Stimulated activated CD4-positive, alpha-beta T cell treated with anti-CD3 and anti-CD28 coated beads, Interleukin-15, amount 100 ng/mL, for 24 hours (primary cell): ENCODE data around the gene TRABD2B.

Source experiments
- DNase-seq: peaks from one replicate; pipeline ENCODE4 v3.0.0-alpha.2; 2020

TRABD2B gene

GRCh38 chr1:47843781-47844557, 153.2 kb downstream of the TRABD2B start:
- no peak for DNase-seq

GRCh38 chr1:47843059-47843458, 154.1 kb downstream of the TRABD2B start:
- no peak for DNase-seq

DNA sequence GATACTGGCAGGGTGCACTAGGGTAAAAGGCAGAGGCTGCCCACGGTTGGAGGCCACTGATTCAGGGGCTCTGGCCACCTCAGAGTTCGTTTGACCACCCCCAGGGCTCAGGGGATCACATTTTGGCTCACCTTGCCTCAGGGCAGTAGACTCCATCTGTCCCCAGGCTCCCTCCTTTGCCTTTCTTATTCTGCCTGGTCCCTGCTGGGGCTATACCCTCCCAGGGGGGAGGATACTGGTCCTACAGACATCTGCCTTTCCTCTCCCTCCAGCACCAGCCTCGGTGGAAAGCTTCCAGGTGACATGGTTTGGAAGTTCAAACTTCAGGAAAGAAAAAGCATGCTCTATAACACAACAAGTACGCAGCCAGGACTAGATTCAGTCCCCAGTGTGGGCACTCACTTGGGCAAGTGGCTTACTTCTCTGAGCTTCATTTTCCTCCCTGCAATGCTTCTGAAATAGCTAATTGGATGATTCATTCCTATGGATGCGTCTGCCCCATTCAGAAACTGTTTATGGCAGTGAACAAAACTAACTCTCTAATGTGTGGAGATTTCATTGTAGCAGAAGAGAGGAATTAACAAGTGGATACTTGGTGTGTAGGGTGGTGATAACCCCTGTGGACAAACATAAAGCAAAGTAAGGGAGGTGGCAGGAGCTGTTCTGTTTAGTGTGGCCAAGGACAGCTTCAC, 154.8 kb downstream of the TRABD2B start:
- no peak for DNase-seq

DNA sequence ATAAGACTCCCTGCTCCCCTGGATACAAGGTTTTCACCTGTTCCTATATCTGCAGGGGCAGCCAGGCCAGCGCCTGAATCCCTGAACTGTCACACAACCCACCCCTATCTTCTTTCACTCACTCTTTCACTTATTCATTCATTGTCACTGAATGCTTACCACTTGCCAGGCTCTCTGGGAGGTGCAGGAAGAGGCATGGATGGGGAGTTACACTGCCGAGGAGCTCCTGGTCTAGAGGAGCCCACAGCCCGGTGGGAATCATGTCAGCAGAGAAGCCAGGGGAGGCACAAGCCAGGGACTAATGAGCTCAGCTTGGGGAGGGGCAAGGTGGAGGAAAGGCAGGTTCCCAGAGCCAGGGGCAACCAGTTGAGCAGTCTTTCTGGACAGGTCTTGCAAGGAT, 155.8 kb downstream of the TRABD2B start:
- DNase-seq, result no peak

DNA sequence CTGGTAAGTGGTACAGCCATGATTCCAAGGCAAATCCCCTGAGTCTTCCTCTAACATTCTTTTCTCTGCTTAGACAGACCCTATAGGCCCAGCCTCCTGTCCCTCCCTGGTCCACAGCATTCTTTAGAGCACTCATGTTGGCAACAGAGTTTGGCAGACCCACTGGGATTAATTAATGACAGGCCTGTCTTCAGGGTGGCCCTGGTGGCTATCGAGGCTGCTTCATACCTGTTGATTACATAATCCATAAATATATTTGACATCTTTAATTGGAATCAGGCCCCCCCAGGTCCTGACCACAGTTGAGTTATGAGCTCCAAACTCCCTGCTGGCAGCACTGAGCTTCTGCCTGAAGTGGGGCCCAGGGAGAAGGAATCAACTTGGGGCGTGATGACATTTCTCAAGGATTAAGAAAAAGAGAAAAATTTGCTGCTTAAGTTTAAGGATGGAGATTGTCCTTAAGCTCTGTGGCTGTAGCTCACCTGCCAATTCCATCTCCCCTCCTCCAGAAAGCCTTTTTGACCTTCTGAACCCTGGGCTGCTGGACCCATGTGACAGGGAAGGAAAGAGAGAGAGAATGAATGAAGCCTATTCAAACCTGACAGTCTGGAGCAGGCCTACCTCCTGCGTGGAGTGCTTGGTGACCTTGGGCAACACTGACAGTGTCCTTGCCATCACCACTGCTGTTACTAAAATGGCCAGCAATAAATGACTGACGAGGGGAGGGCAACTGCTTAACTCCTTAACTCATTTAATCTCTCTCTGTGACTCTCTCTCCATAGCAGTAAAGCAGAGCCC, 156.6 kb downstream of the TRABD2B start:
- DNase-seq, result no peak

DNA sequence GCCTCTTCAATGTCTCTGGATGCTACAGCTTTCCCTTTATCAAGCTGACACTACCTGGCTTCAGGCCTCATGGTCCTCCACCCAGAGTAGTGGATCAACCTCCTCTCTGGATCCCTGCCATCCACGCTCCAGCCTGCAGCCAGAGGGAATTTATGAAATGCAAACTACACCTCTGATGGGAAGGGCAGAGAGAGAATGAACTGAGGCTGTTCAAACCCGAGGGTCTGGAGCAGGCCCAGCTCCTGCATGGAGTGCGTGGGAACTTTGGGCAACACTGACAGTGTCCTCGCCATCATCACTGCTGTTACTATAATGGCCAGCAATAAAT, 157.8 kb downstream of the TRABD2B start:
- DNase-seq, result no peak

DNA sequence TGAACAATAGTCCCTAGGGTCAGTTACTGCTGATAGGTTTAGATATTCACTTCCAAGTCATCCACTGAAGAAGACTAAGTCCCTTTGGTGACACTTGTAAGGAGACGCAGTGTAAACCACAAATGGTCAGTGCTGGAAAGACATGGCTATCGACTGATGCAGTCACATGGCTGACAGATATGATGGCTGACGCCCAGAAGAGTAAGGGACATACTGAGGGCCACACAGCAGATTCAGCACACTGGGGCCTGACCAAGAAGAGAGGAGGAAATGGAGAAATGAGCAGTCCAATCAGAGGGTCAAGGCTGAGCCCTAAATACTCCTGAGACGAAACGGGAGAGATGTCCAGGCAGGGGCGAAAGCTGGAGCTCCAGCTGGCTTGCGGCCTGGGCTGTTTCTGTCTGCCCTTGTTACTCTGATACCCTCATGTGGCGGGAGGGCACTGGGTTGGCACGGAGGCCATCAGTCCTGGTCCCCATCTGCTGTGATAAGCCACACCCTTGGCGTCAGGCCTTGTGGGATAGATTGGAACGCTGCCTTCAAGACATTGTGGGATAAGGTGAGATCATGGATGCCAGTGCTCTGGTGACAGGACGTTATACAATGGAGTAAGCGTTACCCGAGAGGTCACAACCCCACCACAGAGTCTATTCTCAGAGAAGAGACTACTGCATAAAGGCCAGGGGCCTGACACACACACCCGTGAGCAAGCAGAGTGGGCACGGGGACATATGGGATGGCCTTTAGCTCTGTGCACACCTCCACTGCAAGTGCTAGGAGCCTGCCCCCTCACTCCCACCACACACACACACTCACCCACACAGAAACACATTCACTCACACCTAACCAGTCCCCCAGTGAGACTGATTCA, 158.4 kb downstream of the TRABD2B start:
- DNase-seq, result no peak

GRCh38 chr1:47837866-47838561, 159.2 kb downstream of the TRABD2B start:
- DNase-seq, result no peak

DNA sequence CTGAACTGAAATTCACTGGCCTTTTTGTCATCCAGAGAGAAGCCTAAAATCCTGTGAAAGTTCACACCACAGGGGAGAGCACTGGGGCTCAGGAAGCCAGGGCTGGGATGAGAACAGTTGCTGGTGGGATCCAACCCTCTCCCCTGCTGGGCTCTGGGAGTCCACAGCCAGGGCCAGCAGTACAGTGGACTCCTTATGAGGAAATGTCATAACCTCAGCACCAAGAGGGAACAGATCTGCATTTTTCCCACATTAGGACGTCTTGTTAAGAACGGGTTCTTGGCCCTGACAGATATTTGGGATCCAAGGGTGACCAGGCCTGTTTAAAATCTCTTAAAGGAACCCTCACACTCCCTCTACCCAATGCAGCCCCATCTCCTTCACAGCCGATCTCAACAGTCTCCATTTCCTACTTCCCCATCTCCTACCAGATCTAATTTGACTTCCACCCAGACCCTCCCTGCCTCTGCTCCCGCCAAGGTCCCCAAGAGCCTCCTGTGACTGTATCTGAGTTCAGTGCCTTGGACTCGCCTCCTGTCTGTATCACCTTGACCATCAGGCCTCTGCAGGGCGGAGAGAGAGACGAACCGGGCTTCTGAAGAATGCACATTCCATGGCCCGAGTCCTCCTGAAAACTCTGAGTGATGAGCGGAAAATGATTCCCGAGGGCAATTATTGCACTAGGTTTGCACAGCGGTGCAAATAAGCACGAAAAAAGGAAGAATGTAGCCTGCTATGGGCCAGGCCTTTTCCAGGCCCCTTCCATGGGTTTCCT, 159.9 kb downstream of the TRABD2B start:
- no peak for DNase-seq

GRCh38 chr1:47835409-47835808, 161.8 kb downstream of the TRABD2B start:
- no peak for DNase-seq

GRCh38 chr1:47834326-47834725, 162.9 kb downstream of the TRABD2B start:
- no peak for DNase-seq

GRCh38 chr1:47830641-47831333, 166.4 kb downstream of the TRABD2B start:
- DNase-seq, result no peak

GRCh38 chr1:47830021-47830420, 167.2 kb downstream of the TRABD2B start:
- DNase-seq, result no peak

DNA sequence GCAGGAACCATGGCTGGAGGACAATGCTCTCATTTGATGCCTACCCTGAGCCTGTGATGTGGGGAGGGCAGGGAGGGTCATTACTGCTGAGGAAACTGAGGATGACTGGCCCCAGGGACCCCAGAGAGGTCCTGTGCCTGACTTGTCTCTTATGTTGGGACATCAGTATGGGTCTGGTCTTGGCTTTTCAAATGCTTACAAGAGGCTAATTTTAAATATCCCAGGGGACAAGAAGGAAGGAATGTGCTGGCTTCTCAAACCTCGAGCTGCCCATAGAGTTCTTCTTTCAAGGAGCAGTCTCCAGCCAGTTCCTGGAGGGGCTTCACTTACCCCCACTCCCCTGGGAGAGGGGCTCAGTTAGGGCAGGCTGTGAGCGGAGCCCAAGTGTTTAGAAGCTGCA, 168.2 kb downstream of the TRABD2B start:
- no peak for DNase-seq

DNA sequence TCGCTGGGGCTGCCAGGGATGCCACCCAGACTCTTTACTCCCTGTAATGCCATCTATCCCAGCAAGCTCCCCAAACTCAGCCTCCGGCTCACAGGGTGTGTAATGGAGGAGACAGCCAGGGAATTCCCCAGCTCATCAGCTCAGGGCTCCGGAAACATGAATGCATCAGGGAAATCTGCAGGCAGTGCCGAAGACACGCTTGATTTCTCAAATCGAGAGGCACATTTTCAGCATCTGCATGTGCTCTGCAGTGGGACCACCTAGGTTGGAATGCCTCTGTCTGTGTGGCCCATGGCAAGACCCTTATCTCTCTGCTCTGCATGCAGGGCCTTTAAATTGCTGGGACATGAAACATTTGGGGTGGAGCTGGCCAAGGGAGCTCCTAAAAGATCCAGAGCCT, 170.1 kb downstream of the TRABD2B start:
- no peak for DNase-seq

GRCh38 chr1:47824716-47825115, 172.5 kb downstream of the TRABD2B start:
- DNase-seq, result no peak

DNA sequence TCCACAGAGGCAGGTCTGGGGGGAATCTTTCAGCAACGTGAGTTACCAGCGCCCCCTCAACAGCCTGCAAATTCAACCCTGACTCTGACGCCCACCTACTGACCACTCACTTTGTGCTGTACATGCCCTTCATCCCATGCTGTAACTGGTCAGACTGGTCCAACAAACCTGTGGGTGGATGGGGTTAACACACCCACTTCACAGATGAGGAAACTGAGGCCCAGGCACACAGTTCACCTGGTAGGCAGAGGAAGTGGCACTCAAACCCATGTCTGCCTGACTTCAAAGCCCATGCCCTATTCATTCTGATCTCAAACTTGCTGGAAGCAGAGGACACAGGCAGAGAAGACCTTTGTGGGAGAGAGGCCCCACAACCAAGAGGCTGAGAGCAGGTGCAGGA, 172.9 kb downstream of the TRABD2B start:
- DNase-seq, result no peak

DNA sequence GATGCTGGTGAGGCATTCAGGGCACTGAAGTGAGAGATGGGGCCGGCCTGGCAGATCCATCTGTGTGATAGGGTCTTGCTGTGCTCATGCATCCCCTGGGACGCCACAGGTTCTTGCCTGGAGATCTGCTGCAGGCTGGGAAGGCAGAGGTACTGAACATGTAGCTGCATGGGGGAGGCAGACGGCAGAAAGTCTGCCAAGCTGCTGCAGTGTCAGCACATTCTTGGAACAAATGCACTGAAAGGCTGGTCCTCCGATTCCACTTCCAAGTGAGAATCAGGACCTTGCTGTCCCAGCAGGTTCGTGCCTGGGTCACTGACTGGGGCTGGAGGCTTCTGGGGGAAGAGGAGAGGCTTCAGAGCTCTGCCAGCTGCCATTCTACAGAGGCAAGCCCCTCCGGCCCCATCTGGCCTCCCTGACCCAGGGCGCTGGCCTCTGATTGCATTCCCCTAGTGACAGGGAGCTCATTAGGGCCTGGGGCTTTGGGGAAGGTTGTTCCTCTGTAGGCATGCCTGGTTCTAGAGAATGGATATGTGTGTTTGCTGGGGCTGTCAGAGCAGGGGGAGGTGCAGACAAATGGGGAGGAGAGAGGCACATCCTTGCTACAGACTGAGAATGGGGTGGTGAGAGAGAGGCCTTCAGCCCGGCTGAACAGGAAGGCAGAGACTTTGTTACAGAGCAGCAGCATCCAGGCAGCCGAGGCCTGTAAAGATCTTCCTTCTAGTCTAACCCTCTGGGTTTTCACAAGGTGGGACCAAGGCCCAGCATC, 174.0 kb downstream of the TRABD2B start:
- DNase-seq, result no peak

GRCh38 chr1:47821760-47822159, 175.4 kb downstream of the TRABD2B start:
- no peak for DNase-seq

DNA sequence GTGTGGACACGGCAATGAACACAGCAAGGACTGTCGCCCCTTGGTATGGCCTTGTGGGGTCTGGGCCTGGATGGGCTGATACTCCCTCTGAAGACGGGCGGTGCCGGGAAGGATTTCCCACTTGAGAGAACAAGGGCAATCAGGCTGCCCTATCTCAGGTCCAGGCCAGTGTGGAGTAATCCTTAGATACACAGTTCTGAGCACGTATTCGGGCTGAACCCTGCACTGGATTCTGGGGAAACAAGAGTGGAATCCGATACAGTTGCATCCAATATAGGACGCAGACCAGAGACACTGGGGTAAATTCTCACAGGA, 177.7 kb downstream of the TRABD2B start:
- DNase-seq, result no peak
